GM18508 (cell line): ENCODE measurements around the gene ANKRD6.

Experiments
- ATAC-seq: cut with Tn5 transposase; IDR thresholded peaks from one replicate; pipeline ENCODE4 v1.9.1; 2021; ENCODE audit warnings: moderate number of reproducible peaks; ENCODE audit not compliant: insufficient read depth, unreplicated experiment

Gene ANKRD6

DNA sequence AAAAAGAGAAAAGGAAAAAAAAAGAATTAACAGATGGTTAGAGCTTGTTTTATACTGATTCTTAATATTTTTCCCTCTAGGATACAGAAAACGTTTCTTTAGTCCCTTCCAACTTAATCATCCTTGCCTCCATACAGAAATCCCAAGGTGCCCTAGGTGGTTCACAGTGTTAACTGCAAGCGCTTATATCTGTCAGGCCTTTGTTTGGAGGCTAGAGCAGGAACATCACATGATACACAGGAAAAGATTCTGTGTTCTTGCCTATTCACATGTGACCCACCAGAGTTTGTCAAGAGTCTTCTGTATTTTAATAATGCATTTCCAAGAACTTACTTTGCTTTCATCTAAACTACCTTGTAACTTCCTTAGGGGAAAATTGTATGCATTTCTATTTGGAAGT is 31.3 kb downstream of the ANKRD6 start:
- ATAC-seq = no peak

DNA sequence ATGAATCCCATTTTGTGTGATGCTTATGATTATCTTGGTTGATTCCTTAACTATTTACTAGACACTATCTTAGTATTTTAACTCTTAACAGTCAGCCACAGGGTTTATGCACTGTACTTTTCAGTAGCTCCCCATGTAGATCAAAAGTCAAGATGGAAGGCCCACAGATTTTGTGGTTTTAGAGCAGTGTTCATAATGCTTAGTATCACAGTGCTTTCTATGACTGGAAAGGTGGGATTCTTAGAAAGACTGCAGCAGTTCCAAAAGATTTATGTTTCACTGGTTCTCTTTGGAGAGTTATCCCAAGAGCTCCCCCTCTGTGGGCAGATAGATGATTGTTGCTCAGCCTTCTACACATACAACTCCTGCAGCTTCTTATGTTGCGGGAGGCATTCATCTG is 34.5 kb downstream of the ANKRD6 start:
- ATAC-seq = no peak

DNA sequence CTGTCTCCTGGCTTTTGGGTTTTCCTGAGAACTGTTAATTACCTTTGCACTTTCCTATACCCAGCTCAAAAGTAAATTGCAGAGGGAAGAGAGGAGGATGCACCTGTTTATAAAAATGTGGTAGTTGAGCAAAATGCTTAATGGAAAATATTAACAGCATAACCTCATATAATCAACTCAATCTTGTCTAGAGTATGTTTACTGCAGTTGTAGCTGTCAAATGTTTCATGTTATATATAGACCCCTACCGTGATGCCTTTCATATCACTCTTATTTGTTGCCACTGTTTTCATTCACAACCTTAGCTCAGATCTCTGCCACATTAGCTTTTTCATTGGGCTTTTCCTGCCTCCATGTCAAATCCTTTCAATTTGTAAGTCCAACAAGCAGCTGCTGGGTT is 36.0 kb downstream of the ANKRD6 start:
- ATAC-seq = no peak

DNA sequence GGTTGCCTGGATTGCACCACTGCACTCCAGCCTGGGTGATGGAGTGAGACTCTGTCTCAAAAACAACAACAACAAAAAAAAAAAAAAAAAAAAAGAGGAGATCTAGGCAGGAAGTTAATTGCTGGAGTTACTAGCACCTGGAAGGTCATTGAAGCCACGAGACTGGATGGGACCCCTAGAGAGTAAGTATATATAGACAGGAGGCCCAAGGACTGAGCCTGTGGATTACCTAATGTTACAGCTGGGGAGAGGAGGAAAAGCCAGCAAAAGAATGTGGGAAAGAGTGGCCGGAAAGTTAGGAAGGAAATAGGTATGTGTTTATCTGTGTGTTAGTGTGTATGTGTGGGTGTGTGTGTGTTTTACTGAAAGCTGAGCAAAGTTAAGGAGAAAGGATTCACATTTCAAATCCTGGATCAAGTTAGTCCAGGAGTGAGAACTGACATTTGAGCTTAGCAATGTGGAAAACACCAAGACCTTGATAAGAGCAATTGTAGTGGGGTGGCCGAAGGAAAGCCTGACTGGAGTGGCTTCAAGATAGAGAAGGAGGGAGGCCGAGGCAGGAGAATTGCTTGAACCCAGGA is 38.4 kb downstream of the ANKRD6 start:
- ATAC-seq = no peak

DNA sequence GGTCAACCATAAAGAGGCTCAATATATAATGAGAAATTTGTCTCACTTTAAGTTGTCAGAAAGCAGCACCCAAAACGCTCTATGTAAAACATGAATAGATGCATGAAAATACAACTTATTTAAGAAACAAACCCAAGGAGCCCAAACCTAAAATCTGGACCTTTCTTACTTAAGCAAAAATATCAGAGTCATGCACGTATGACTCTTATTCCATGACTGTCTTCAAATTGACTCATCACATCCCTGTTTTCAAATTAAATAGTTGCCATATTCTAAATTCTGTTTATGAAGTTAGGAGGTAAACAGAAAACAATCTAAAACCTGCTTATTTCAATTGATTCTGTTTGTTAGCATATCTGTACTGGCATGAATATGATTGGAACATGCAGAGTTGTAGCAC is 42.1 kb downstream of the ANKRD6 start:
- ATAC-seq = no peak

DNA sequence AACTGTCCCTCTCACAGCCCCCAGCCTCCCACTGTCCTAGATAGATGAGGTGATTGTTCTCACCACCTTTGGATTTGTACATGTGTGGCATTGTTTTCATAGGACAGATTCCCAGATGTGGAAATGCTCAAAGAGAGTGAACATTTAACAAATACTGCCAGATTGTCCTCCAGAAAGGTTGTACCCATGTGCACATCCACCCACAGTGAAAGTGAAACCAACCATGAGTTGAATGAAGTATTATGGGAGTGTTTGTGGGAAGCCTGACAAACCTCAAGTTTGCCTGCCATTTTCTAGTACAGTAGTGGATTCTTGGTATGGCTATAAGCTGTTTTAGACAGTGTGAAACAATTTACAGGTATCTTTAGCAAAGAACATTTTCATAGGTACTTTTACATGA is 42.7 kb downstream of the ANKRD6 start:
- ATAC-seq = no peak

DNA sequence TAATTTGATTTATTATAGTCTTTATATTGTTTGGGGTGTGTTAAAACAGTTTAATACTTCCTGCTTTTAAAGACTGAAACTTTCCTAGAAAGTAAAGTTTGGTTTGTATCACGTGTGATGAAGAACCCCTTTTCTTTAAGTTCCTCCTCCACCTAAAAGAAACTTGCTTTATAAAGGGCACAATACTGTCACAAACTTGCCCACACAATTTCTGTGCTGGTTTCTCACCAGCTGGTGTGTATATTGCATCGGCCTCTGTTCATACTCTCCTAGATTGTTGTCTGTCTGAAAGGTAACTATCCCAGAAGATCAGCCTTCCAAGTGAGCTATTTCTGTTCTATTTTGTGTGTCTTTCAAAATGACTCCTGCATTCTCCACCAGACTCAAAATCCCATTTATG is 46.9 kb downstream of the ANKRD6 start:
- no peak for ATAC-seq

DNA sequence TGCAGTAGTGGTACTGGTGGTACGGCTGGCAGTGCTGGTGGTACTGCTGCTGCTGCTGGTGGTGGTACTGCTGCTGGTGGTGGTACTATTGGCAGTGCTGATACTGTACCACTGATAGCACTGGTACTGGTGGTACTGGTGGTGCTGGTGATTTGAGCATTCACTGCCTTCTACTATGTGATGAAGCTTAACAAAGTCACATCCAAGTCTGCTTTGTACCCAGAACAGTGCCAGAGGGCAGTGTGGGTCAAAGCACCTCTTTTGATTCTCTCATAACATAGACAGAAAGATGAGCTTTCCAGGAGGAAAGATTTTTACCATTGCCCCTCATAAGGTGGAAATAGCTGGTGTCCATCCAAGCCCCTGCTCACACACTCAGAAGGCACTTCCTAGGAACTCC is 48.7 kb downstream of the ANKRD6 start:
- ATAC-seq = no peak

DNA sequence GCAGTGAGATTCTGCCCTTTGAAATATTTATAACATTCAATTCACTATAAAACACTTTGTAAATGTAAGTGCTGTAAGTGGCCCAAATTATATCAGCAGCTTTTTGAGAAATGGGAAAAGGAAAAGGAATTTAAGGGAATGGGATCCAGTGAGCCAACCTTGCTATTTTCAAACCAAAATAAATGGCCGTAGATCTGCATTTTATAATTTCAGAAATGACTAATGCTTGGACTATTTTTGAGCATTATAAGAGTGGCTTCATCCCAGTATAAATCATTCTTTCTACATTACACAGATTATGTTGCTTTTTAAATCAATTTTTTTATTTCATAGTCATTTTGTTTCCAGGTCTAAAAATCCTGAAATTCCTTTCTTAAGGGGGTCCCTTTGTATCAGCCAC is 49.2 kb downstream of the ANKRD6 start:
- no peak for ATAC-seq

DNA sequence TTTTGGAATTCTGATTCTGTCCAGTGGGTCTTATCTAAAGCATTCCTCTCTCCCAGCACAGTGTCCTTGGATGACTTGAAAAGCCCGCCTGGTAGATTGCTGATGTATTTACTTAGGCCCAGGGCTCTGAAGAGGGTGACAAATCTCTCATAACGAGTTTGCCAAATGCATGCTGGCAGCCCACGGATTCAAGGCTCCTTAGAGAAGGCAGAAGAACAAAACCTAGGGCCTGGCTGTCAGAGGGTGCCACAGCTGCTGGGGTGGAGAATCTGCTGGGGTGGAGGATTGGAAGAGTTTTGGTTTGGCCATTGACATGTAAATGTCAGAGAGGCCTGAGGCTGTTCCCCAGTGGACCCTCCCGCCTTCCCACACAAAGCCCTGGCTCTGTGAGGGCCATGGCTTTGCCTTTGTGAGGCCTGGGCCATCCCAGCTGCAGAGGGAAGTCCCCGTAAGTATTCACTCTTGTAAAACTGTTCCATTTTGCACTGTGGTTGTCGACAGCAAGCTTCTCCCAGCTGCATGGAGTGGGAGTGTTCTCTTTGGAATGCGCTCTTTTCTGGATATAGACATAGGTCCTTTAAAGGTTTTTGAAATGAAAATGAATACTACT is 50.3 kb downstream of the ANKRD6 start:
- no peak for ATAC-seq

DNA sequence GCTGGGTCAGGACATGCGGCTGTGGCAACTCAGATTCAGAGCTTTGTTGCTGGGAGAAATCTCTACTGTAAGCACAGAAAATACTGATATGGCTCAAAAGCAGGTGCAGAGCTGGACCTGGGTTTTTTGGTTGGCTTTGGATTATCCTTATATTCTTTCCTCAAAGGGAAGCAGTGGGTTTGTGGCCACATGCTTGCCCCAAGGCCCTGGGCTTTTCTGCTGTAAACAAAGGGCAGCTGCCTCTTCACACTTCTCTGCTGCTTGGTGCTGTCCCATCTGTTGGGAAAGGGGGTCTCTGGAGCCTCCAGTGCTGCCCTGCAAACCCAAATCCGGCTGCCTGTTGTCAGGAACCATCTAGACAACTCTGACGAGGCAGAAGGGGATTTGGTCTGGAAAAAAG is 52.4 kb downstream of the ANKRD6 start:
- no peak for ATAC-seq

DNA sequence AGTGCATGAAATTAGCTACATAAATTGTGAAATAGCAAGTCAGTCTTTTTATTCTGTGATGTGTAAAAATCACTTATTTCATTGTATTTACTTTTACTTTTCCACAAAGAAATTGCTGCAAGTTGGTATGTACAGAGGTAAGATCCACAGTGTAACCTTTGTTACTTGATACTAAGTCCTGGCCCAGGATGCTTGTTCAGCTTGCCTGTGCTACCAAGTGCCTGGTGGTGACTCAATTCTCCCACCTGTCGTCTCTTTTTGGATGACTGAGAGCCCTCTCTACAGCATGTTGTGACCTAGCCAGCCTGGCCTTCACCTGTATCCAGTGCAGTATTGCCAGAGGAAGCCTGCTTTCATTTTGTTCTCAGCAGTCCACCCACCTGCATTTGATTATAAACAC is 54.9 kb downstream of the ANKRD6 start:
- no peak for ATAC-seq

DNA sequence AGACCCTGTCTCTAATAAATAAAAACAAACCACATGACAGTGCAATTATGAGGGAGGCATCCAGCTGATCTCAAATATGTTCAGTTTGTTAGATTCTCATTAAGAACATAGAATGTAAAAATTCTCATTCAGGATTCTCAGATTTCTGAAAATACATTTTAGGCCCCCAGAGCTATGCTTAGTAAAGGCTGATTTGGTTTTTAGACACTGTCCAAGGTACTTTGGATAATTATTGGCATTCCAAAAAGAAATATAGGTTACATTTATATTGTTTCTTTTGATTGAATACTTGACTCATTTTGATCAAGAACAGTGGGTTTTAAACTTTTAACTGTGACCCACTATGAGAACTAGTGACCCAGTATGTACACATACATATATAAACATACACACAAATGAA is 55.5 kb downstream of the ANKRD6 start:
- no peak for ATAC-seq

DNA sequence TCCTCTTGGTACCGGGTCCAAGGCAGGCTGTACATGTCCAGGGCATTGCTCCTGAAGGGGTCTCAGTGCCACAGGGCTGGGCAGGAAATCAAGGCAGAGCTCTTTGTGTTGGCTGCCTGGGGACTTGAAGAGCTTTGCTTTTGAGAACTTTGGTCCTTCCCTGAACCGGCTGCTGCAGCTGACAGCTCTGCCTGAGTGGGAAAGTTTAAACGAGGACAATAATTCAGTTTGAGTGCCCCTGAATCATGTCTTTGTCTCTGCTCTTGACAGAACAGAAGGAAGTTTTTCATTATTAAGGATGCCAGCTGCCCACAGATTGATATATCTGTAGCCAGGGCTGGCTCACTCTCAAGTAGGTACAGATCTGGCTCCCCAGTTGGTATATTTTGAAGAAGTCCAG is 56.1 kb downstream of the ANKRD6 start:
- ATAC-seq = no peak

DNA sequence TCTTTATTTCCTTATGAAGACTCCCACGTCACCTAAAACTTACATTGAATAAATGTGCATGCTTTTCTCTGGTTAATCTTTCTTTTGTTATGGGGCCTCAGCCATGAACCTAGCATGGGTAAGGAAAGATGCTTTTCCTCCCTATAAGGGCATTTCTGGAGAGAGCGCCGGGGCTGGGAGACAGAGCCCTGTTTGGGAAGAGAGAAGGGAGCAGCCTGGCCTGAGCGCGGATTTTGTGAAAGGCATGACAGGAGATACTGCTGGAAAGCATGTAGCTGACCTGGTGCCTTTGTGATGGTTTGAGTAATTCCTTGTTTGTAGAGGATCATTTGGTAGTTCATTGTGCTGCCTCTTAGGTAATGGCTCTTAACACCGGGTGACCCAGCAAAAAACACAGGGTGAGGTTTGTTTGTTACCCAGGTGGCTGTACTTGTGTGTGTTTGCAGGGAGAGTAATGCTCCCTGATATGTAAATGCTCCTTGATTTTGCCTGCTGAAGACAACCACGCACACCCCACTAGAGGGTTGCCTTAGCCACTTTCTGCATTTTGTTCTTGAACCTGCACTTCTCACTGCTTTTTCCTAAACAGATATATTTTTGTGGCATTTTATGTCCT is 59.2 kb downstream of the ANKRD6 start:
- no peak for ATAC-seq

DNA sequence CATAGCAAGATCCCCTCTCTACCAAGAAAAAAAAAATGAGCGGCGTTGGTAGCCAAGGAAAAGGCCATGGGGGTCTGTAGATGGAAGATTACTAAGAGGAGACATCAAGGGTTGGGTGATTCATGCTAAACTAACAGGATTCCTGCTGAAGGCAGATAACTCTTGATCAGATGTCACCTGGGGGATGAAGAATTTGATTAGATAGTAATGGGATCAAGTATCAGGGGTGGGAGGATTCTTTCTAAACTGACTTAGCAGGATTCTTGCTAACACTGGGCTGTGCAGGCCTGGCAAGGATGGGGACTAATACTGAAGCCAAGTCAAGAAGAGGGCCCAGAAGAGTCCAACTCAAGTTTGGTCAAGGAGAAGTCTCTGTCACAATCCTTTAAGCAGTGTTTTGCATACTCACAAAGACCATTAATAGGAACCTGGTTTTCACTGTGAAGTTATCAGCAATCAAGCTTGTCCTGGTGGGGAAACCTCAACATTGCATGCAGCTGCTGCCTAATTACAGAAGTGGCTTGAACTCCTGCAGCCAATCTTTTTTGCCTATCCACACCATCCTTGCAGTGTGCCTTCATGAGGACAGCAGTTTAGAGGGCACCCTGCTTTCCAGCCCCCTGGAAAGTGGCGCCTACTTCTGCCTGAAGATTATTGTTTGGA is 61.3 kb downstream of the ANKRD6 start:
- peak; percentile 53 for ATAC-seq

DNA sequence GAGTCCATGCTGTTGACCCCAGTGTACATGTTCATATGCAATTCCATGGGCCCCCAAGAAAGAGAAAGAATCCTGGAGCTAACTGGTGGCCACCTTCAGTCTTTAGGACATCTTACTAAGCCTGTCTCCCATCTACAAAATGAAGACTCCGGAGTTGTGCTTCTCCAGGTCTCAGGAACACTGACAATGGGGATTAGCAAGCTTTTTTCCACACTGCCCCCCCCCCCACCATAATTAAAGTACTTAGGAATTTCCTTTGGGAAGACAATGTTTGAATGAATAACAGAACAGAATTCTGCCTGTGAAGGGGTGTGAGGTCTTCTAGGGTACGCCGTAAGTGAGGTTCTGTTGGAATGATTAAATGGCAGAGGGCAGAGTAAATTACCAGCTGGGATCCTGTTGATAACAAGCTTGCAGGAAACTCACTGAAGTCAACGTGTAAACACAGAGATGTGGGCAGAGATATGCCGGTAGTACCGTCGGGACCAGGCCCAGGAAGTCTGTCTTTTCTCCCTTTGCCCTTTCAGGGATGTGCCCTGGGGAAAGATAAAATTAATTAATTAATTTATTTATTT is 63.1 kb downstream of the ANKRD6 start:
- ATAC-seq = no peak

DNA sequence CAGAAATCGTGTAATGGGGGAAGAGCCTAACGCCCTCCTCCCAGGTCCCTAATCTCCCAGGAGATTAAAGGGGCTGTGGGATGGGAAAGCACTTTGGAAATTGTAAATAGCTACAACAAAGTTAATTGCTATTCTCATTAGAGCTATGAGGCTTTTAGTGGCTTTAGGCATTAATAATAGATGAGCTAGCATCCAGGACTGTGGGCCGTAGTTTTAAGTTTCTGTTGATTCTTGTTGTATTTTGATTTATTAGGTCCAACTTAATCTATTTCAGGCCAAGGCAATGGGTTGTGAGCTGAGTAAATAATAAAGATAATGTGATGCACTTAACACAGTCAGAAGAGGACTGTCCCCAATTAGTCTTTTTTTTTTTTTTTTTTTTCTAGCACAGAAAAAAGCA is 67.7 kb downstream of the ANKRD6 start:
- no peak for ATAC-seq

DNA sequence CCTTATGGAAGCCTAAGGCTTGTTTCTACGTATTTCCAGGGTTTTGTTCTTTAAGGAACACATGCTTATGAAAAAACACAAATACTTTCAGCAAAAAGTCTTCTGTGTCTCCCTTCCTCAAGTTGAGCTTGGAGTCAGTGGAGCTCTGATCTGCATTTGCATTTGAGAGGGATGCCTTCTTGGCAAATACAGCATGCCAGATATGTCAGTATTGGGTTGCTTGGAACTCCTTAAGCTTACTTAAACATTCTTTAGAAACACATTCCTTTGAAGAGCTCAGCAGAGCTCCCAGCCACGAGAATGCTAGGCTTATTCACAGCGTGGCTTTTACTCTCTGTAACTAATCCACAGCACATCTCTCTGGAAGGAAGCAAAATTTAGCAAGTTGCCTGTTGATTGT is 68.3 kb downstream of the ANKRD6 start:
- no peak for ATAC-seq

DNA sequence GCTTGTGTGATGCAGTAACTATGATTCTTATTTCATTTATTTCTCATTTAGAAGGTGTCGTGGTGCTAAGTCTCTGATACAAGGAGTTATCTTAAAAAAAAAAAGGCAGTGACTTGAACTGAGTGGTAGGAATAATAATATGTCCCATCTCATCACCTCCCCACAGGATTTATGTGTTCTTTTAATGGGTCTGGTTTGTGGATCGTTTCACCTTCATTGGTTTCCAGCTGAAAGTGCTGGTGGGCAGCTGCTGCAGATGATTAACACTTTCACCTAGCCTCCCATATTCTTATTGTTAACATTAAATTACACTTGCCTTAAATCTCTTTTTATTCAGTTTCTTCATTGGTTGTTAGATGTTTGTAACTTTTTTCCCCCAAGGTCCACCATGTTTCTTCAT is 68.8 kb downstream of the ANKRD6 start:
- ATAC-seq = no peak

DNA sequence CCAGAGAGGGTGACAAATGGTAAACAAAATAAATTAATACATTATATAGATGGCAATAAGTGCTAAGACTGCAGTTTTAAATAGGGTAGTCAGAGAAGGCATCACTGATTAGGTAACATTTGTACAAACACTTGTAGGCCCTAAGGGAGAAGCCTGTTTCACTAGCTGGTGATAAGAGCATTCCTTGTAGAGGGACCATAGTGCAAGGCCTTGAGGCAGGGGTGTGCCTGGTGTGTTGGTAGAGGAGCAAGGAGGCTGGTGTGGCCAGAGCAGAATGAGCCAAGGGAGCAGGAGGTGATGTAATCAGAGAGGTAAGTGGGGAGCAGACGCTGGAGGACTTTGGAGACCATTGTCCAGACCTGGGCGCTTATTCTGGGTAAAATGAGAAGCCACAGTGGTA is 70.7 kb downstream of the ANKRD6 start:
- ATAC-seq = no peak
